ENCODE measurements around the gene JMY.

GRCh38 chr5:79242242-79243039 is 6.5 kb downstream of the JMY start:
- TF ChIP-seq CTCF (conservative IDR thresholded peaks at IDR 0.05; ENCODE audit: low read depth, low read length) = no peak
- no peak for TF ChIP-seq EZH2 (IDR thresholded peaks at IDR 0.05; ENCODE audit: borderline replicate concordance, low read depth, low read length, poor library complexity, severe bottlenecking)

Measured in A673 (cell line).